22Rv1 (cell line): Measurements from ENCODE around the gene SEC61A1.

Experiments
- H3K27ac ChIP-seq: fragments of 450-650 bp; 2 replicates; pipeline ENCODE4 v1.5.1; 2017
- CTCF ChIP-seq: fragments of 450-650 bp; IDR thresholded peaks from 2 replicates; pipeline ENCODE4 v1.5.1; 2017; ENCODE audit warnings: mild to moderate bottlenecking
- ZFX ChIP-seq: fragments of 450-650 bp; IDR thresholded peaks from 2 replicates; pipeline ENCODE4 v1.6.1; 2017; ENCODE audit warnings: antibody characterized with exemption, borderline replicate concordance

Gene SEC61A1

GRCh38 chr3:128041344-128041743 is 10.9 kb upstream of the SEC61A1 start:
- TF ChIP-seq ZFX (no peak), CTCF (no peak)
- no peak overlapping the region for H3K27ac ChIP-seq

GRCh38 chr3:128050597-128050996 is 1.6 kb upstream of the SEC61A1 start:
- peak overlapping the region; percentile 79 for H3K27ac ChIP-seq
- no peak for TF ChIP-seq CTCF
- no peak for TF ChIP-seq ZFX

- peak overlapping the region; percentile 79 for H3K27ac ChIP-seq
These were observed 789 bp upstream of the SEC61A1 start for GRCh38 chr3:128051459-128051836.

GRCh38 chr3:128052595-128053351 is 536 bp downstream of the SEC61A1 start:
- no peak for TF ChIP-seq CTCF
- no peak for TF ChIP-seq ZFX
- H3K27ac ChIP-seq = peak overlapping the region; percentile 79

More at GRCh38 chr3:128051459-128051836, 789 bp upstream of the SEC61A1 start:
- no peak for TF ChIP-seq CTCF
- no peak for TF ChIP-seq ZFX

- no peak overlapping the region for H3K27ac ChIP-seq
- no peak for TF ChIP-seq CTCF
These were observed 1.4 kb downstream of the SEC61A1 start for GRCh38 chr3:128053614-128054013.

- TF ChIP-seq CTCF = no peak
- no peak overlapping the region for H3K27ac ChIP-seq
These were observed 2.1 kb downstream of the SEC61A1 start for GRCh38 chr3:128054367-128054766.

GRCh38 chr3:128056258-128056657 is 4.0 kb downstream of the SEC61A1 start:
- H3K27ac ChIP-seq = no peak overlapping the region
- TF ChIP-seq CTCF (no peak), ZFX (no peak)
